Muscle layer of colon (tissue), 2 donors: ENCODE results near the gene PDZD7.

Experiments used
- H3K27ac ChIP-seq: one replicate; pipeline ENCODE4 v1.7.0; 2013; ENCODE audit warnings: low read depth, mild to moderate bottlenecking, low read length, moderate library complexity
- H3K27me3 ChIP-seq, 2 donors: one replicate each; pipeline ENCODE4 v1.7.0; 2013; ENCODE audit warnings: low read length in 2 of 2, mild to moderate bottlenecking in 2 of 2; ENCODE audit not compliant: insufficient read depth in 2 of 2, control insufficient read depth in 1 of 2
- H3K36me3 ChIP-seq: one replicate; pipeline ENCODE4 v1.7.0; 2013; ENCODE audit warnings: mild to moderate bottlenecking, low read length; ENCODE audit not compliant: insufficient read depth
- H3K4me1 ChIP-seq: one replicate; pipeline ENCODE4 v1.7.0; 2013; ENCODE audit warnings: mild to moderate bottlenecking, low read length; ENCODE audit not compliant: insufficient read depth
- H3K4me3 ChIP-seq, 2 donors: one replicate each; pipeline ENCODE4 v1.7.0; 2013; ENCODE audit warnings: low read length in 2 of 2, low read depth in 1 of 2, mild to moderate bottlenecking in 1 of 2, moderate library complexity in 1 of 2
- H3K9ac ChIP-seq: one replicate; pipeline ENCODE4 v1.7.0; 2013; ENCODE audit warnings: low read length
- H3K9me3 ChIP-seq: one replicate; pipeline ENCODE4 v1.7.0; 2013; ENCODE audit warnings: mild to moderate bottlenecking, low read length
- donor health status: abdominal sarcoma.
- donor health status: Adenocarcinoma of cecum.

The PDZD7 gene

GRCh38 chr10:100963826-100964225, 67.1 kb downstream of the PDZD7 start:
- no peak overlapping the region for H3K9ac ChIP-seq
- peaks cover 35% of the 10 kb centered on the region for H3K36me3 ChIP-seq
- no peak overlapping the region for H3K4me3 ChIP-seq
- H3K4me1 ChIP-seq = peaks cover 5% of the 10 kb centered on the region
- H3K27me3 ChIP-seq = no peaks in the 10 kb centered on the region
- no peak overlapping the region for H3K27ac ChIP-seq
- no peaks in the 10 kb centered on the region for H3K9me3 ChIP-seq

- Histone ChIP-seq H3K9ac (no peak overlapping the region), H3K4me3 (no peak overlapping the region), H3K9me3 (no peaks in the 10 kb centered on the region), H3K36me3 (peaks cover 35% of the 10 kb centered on the region), H3K27ac (no peak overlapping the region), H3K4me1 (no peaks in the 10 kb centered on the region), H3K27me3 (no peaks in the 10 kb centered on the region)
These were observed 68.4 kb downstream of the PDZD7 start for GRCh38 chr10:100962351-100963080.

- Histone ChIP-seq H3K9ac (no peak overlapping the region), H3K36me3 (peaks cover 38% of the 10 kb centered on the region), H3K4me3 (no peak overlapping the region), H3K4me1 (no peaks in the 10 kb centered on the region), H3K27ac (no peak overlapping the region), H3K9me3 (no peaks in the 10 kb centered on the region), H3K27me3 (no peaks in the 10 kb centered on the region)
These were observed 70.7 kb downstream of the PDZD7 start for GRCh38 chr10:100960251-100960650.
